Frontal cortex (tissue), 4 donors: ENCODE results near the gene U2AF1L4. TPM values are rescaled to one million over a fixed set of nuclear protein-coding genes. Genes with fewer than 3 reads are reported as not detected.

ENCODE experiments used
- DNase-seq, 2 donors: peaks; one replicate each; pipeline ENCODE4 v3.0.0; 2012; ENCODE audit warnings: low spot score in 2 of 2
- FAIRE-seq: peaks from 2 replicates; lab custom pipeline; 2012; peaks lifted over from hg19 to GRCh38; lab: Jason Lieb, UNC
- total RNA-seq: library from RNA; depleted of rRNA; stranded (reverse); fragments of >200 nt; gene quantifications from one replicate; pipeline ENCODE4 v1.2.3, GENCODE V29; 2014
- donor health status: control.
- donor health status: control.
- donor health status: control.

Gene U2AF1L4
- total RNA-seq, 1 donor from 2014 or later = 9.4 TPM

GRCh38 chr19:35716801-35717664, 28.2 kb downstream of the U2AF1L4 start:
- DNase-seq = peak; percentile 90 to 100
- FAIRE-seq = no peak

GRCh38 chr19:35715981-35716800, 29.0 kb downstream of the U2AF1L4 start:
- FAIRE-seq (no peak), DNase-seq (peak in 1 of 2 donors; percentile 68)

- FAIRE-seq = no peak
- DNase-seq = no peak
Measured at GRCh38 chr19:35715355-35715809, 29.8 kb downstream of the U2AF1L4 start.

GRCh38 chr19:35714601-35715354, 30.4 kb downstream of the U2AF1L4 start:
- DNase-seq (no peak), FAIRE-seq (no peak)

- no peak for FAIRE-seq
- DNase-seq = no peak
Measured at GRCh38 chr19:35713904-35714495, 31.2 kb downstream of the U2AF1L4 start.

- FAIRE-seq (no peak), DNase-seq (no peak)
Measured at GRCh38 chr19:35713506-35713850, 31.7 kb downstream of the U2AF1L4 start.

DNA sequence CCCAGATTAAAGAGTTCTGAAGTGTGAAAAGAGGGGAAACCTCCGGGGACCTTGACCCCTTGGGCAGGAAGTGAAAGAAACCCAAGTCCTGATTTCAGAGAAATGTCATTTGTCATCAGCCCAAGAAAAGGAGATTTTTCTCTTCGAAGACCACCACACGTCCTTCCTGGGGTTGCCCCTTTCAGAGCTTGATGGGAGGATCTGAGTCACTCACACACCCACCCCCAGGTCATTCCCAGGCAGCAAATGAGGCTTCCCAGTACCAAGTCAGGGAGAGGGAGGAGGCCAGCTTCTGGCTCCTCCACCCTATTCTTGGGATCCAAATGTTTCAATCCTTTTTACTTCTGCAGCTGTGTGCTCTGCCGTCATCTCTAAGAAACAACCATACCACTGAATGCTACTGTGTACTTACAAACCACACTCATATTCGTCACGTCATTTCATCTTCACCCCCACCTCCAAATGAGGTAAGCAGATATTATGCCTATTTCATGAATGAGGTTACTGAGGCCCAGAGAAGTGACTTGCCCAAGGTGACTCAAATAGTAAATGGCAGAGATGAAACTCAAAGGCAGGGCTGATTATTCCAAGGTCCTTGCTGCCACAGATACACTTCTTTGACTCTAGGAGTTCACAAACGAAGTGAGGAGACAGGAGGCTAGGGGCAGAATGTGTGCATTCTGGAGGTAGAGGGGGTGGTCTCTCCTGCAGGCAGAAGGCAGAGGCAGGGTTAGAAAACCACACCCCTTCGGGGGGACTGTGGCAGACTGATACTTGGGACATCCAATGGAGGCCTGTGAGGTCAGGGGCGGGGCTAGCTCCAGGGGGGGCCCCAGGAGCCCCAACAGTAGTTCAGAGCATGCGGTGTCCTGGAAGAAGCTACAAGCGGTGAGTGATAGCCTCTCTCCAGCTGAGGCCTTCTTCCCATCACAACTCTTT, 32.4 kb downstream of the U2AF1L4 start:
- no peak for FAIRE-seq
- DNase-seq = no peak

GRCh38 chr19:35710784-35711723, 34.2 kb downstream of the U2AF1L4 start:
- FAIRE-seq (no peak), DNase-seq (no peak)

- no peak for DNase-seq
- no peak for FAIRE-seq
Measured at GRCh38 chr19:35708391-35708790, 36.8 kb downstream of the U2AF1L4 start.

DNA sequence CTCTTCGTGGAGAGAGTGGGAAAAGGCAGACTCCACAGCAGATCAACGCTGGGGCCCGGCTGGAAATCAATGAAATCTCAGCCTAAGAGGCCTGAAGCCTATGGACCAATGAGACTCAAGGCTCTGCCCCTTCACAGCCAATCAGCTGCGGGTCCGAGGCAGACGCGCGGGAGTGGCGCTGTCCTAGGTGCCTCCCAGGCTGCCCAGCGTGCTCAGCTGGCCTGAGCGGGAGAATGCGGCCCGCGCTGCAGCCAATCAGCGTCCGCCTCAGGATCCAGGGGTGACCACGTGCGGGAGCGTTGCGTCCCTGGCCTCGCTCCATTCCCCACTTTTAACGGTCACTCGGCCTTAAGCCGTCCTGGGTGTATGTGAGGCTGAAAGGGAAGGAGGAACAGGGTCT, 41.0 kb downstream of the U2AF1L4 start, which contains the start of gene ZBTB32:
Gene ZBTB32, plus strand, starts transcription at position 341 of the 400 bp plus-strand sequence. CDS start 10,069 bp downstream, outside the sequence.
- FAIRE-seq = no peak

GRCh38 chr19:35703343-35703742, 41.9 kb downstream of the U2AF1L4 start:
- DNase-seq (no peak), FAIRE-seq (no peak)

More for the DNA sequence above, 41.0 kb downstream of the U2AF1L4 start, which contains the start of gene ZBTB32:
- no peak for DNase-seq

DNA sequence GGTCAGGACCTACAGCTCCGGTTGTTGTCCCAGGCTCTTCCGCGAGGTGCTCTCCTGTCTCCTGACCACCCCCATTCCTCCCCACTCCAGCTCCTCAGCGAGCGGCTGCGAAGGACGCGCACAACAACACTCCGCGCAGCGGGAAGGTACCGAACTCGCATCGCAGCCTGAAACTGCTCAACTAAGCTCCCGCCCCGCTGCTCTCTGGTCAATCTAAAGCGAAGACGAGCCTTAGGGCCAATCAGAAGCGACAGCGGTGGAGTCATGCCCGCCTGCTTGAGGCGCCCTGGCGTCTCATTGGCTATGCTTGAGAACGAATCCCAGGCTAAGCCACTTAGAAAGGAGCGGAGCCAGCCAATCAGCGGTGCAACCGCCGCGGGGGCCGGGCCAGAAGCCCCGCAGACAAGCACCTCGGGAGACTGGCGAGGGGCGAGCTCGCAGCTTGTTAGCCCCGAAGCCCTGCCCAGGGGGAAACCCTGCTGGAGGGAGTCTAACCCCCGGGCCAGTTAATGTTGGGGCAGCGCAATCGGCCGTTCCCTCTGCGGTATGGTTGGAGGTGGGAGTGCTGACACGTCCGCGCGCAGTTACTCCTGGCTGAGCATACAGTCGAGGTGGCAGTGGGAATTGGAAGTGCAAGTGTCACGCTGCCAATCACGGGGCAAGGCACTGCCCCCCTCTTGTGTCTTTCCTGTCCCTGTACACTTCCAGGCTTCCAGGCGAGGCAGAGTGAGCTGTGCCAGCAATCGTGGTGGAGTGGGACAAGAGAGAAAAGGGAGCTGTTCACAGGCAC, 42.8 kb downstream of the U2AF1L4 start:
- peak; percentile 81 for FAIRE-seq
- DNase-seq = peak; percentile 91 to 97

- DNase-seq (no peak), FAIRE-seq (no peak)
Measured at GRCh38 chr19:35696835-35697234, 48.4 kb downstream of the U2AF1L4 start.

GRCh38 chr19:35695895-35696422, 49.3 kb downstream of the U2AF1L4 start:
- DNase-seq (no peak), FAIRE-seq (no peak)

DNA sequence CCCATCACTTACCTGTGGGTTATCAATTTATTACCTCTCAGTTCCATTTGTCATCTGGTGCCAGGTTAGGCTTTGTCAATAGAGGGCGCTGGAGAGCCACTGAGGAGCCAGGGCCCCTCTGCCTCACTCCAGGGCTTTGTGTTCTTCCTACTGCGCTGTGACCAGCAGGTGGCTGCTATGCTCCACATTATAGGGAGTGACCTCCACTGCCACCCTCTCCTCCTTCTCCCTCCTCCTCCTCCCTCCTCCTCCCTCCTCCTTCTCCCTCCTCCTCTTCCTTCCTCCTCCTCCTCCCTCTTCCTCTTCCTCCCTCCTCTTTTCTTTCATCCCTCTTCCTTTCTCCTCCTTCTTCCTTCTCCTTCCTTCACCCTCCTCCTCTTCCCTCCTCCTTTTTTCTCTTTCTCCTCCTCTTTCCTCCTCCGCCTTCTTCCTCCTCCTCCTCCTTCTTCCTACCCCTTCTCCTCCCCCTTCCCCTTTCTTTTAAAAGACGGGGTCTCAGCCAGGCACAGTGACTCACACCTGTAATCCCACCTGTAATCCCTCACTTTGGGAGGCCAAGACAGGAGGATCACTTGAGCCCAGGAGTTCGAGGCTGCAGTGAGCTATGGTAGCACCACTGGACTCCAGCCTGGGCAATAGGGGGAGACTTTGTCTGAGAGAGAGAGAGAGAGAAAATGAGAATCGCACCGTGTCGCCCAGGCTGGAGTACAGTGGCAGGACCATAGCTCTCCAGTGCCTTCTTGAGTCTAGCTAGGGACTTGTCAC, 51.2 kb downstream of the U2AF1L4 start:
- no peak for FAIRE-seq
- peak; percentile 78 to 87 for DNase-seq

DNA sequence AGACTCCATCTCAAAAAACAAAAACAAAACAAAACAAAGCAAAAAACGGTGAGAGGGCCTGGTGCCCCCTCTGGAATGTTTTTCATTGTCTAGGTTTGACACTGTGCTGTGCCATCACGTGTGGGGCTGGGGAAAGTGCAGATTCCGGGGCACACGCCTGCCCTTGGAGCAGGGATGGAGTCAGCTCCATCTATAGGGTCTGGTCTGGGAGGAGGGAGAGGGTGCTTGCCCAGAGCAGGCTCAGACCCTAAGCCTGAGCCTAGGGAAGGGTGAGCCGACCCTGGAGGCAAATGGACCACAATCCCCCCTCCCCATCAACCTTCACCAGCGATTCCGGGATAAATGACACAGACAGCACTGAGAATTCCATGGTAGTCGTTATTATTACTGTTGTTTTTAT, 51.8 kb downstream of the U2AF1L4 start:
- no peak for FAIRE-seq
- no peak for DNase-seq
